Neural cell (in vitro differentiated cells): ENCODE results near the gene VPS26C.

ENCODE experiments used
- EP300 ChIP-seq: fragments of 450-650 bp; conservative IDR thresholded peaks from 2 replicates; pipeline ENCODE4 v1.6.1; 2014; ENCODE audit warnings: antibody characterized with exemption, mild to moderate bottlenecking, moderate library complexity; ENCODE audit not compliant: poor library complexity, severe bottlenecking
- TF ChIP-seq, protein P1 (sequence below): fragments of 450-650 bp; IDR thresholded peaks from 2 replicates; pipeline ENCODE4 v1.5.1; 2014; ENCODE audit warnings: antibody characterized with exemption, mild to moderate bottlenecking, moderate library complexity; ENCODE audit not compliant: poor library complexity, severe bottlenecking
- TF ChIP-seq, protein P2 (sequence below): IDR thresholded peaks from 2 replicates; pipeline ENCODE4 v1.6.1; 2012; ENCODE audit warnings: borderline replicate concordance

DNA sequence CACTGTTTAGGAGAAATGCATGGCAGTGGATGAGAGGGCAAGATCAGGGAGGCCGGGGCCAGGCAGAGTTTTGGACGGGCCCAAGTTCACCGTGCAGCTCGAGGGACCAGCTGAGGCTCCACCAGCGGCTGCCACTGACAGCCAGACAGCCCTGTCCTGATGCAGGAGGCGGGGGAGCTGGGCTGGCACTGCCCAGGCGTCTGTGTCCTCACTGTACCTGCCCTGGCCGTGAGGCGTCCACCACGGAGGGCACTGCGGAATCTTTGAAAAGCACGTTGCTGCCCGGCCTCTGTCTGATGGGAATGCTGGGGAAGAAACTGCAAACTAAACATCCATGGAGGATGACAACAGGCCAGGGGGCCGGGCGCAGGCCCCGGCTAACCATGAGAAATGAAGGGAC, 35.5 kb downstream of the VPS26C start:
- TF ChIP-seq, protein P1, sequence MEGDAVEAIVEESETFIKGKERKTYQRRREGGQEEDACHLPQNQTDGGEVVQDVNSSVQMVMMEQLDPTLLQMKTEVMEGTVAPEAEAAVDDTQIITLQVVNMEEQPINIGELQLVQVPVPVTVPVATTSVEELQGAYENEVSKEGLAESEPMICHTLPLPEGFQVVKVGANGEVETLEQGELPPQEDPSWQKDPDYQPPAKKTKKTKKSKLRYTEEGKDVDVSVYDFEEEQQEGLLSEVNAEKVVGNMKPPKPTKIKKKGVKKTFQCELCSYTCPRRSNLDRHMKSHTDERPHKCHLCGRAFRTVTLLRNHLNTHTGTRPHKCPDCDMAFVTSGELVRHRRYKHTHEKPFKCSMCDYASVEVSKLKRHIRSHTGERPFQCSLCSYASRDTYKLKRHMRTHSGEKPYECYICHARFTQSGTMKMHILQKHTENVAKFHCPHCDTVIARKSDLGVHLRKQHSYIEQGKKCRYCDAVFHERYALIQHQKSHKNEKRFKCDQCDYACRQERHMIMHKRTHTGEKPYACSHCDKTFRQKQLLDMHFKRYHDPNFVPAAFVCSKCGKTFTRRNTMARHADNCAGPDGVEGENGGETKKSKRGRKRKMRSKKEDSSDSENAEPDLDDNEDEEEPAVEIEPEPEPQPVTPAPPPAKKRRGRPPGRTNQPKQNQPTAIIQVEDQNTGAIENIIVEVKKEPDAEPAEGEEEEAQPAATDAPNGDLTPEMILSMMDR, result no peak
- TF ChIP-seq, protein P2, sequence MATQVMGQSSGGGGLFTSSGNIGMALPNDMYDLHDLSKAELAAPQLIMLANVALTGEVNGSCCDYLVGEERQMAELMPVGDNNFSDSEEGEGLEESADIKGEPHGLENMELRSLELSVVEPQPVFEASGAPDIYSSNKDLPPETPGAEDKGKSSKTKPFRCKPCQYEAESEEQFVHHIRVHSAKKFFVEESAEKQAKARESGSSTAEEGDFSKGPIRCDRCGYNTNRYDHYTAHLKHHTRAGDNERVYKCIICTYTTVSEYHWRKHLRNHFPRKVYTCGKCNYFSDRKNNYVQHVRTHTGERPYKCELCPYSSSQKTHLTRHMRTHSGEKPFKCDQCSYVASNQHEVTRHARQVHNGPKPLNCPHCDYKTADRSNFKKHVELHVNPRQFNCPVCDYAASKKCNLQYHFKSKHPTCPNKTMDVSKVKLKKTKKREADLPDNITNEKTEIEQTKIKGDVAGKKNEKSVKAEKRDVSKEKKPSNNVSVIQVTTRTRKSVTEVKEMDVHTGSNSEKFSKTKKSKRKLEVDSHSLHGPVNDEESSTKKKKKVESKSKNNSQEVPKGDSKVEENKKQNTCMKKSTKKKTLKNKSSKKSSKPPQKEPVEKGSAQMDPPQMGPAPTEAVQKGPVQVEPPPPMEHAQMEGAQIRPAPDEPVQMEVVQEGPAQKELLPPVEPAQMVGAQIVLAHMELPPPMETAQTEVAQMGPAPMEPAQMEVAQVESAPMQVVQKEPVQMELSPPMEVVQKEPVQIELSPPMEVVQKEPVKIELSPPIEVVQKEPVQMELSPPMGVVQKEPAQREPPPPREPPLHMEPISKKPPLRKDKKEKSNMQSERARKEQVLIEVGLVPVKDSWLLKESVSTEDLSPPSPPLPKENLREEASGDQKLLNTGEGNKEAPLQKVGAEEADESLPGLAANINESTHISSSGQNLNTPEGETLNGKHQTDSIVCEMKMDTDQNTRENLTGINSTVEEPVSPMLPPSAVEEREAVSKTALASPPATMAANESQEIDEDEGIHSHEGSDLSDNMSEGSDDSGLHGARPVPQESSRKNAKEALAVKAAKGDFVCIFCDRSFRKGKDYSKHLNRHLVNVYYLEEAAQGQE, result no peak
- TF ChIP-seq EP300, result no peak
